Skin epidermis (tissue), 12 donors: ENCODE measurements around the gene CC2D1A.
"Not testable (repeated sequence)": the region's sequence is repeated elsewhere in the genome, so short reads cannot be mapped to it uniquely, and the experiment has no call there.

Experiments used
- H3K27ac ChIP-seq, 21 experiments: fragments of 200-600 bp; sonication (generic) in 11 of 21; one replicate each; pipeline ENCODE4 v1.5.0; 2020; ENCODE audit warnings: mild to moderate bottlenecking in 3 of 21, inconsistent platforms in 2 of 21, moderate library complexity in 2 of 21
- H3K4me3 ChIP-seq, 7 experiments: fragments of 200-600 bp; sonication (generic) in 2 of 7; one replicate each; pipeline ENCODE4 v1.5.0; 2020; ENCODE audit warnings: inconsistent platforms in 2 of 7, mild to moderate bottlenecking in 2 of 7, moderate library complexity in 1 of 7

CC2D1A gene

DNA sequence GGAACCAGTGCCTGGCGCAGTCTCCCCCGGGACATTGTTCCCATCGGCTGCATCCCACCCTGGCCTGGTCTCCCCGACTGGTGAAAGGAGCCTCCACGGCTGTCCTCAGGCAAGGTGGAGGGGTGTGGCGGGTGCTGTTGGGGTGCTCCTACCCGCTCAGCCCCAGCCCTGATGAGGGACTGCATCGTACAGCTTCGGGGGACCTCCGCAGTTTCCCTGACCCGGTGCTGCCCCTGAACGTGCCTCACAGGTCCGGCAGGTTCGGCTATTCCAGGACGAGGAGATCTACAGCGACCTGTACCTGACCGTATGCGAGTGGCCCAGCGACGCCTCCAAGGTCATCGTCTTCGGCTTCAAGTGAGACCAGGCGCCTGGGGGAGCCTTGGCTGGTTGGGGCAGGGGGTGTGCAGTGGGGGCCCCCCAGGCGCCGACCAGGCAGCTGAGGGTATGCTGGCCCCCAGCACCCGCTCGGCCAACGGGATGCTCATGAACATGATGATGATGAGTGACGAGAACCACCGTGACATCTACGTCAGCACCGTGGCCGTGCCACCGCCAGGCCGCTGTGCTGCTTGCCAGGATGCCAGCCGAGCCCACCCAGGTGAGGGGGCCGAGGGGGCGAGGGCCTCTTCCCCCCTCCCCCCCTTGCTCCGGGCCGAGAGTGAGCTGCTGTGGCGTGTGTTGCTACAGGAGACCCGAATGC is 49.8 kb downstream of the CC2D1A start:
- Histone ChIP-seq H3K4me3 (no peak overlapping the region), H3K27ac (no peak overlapping the region)

GRCh38 chr19:13956365-13956744 is 50.4 kb downstream of the CC2D1A start:
- H3K4me3 ChIP-seq, result no peak overlapping the region
- H3K27ac ChIP-seq, result no peak overlapping the region

GRCh38 chr19:13957051-13957450 is 51.0 kb downstream of the CC2D1A start:
- Histone ChIP-seq H3K4me3 (no peak overlapping the region), H3K27ac (no peak overlapping the region)

- Histone ChIP-seq H3K27ac (no peak overlapping the region), H3K4me3 (no peak overlapping the region)
Observed at GRCh38 chr19:13958043-13958442, 52.0 kb downstream of the CC2D1A start.

DNA sequence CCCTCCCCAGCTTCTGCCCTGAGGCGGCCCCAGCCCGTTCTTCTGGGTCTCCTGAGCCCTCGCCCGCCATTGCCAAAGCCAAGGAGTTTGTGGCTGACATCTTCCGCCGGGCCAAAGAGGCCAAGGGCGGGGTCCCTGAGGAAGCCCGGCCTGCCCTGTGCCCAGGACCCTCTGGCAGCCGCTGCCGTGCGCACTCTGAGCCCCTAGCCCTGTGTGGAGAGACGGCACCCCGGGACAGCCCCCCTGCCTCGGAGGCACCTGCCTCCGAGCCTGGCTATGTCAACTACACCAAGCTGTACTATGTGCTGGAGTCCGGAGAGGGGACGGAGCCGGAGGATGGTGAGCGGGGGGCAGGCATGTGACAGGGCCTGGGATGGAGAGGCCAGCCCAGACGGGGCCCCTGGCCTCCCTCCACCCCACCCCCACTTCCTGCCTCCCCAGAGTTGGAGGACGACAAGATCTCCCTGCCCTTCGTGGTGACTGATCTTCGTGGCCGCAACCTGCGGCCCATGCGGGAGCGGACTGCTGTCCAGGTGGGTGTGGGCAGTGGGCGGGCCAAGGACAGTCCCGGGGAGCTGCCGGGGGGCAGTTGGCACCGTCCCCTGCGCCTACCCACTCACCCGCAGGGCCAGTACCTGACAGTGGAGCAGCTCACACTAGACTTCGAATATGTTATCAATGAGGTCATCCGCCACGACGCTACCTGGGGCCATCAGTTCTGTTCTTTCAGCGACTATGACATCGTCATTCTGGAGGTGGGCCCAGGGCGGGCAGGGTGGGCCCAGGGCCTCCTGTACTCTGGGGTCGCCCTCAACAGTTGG is 53.4 kb downstream of the CC2D1A start:
- Histone ChIP-seq H3K4me3 (no peak overlapping the region), H3K27ac (no peak overlapping the region)

DNA sequence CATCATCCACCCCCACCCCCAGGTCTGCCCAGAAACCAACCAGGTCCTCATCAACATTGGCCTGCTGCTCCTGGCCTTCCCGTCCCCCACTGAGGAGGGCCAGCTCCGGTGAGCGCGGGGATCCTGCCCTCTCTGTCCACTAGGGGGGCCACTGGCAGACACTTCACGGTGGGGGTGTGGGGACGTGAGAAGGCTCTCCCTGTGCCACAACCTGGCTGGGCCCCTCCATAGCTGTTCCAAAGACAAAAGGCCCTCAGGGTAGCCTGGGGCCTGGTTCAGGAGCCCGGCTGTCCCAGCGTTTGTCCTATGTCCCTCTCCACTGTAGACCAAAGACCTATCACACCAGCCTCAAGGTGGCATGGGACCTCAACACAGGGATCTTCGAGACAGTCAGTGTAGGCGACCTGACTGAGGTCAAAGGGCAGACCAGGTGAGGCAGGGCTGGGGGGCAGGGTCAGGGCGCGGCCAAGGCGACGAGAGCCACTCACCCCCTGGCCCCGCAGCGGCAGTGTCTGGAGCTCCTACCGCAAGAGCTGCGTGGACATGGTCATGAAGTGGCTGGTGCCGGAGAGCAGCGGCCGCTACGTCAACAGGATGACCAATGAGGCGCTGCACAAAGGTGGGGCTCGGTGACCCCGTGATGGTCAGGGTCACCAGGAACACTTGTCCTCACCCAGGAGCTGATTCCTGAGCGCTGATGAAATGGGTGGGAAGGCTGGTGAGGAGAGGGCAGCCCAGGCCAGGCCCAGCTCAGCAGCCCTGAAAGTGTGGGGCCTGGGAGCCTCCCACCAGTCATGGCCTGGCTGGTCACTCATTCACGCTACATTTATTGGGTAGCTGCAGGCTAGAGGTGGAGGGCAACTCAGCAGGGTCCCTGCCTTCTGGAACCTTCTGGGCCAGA is 54.2 kb downstream of the CC2D1A start:
- no peak overlapping the region for H3K27ac ChIP-seq

DNA sequence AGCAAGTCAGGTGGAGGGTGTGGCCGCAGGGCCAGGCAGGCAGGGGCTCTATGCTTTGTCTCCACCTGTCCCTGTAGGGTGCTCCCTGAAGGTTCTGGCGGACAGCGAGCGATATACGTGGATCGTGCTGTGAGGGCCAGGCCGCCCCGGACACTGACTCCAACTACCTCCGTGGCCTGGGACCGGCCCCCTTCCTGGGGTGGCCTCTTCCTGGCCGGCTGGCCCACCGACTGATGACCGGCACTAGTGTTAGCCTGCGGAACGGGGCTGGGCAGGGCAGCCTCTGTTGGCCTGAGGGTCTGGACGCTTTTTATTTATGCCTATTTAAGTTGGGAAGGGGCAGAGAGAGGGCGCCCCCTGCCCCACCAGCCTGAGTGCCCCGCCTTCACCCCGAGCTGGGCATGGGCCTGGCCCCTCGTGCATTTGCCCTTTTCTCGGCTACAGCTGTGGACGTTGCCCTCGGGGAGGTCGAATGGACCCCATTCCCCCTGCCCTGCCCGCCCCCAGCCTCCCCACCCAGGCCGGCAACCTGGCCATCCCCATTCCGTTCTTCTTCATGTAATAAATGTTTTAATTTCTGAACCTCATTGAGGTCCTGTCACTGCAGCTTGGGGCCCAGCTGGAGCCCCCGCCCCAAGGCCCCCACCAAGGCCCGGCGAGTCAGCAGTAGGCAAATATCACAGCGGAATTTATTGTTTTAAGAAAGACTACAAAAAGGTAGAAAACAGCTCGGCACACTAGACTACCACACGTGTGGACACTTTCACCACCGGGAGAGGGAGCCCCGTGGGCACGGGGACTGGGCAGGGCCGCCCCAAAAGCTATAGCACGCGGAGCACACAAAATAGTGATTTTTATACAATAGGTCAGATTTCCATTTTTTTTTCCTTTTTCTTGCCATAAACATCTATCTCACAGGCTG is 55.1 kb downstream of the CC2D1A start:
- no peak overlapping the region for H3K4me3 ChIP-seq
- no peak overlapping the region for H3K27ac ChIP-seq

More for the DNA sequence above, 54.2 kb downstream of the CC2D1A start:
- H3K4me3 ChIP-seq, result no peak overlapping the region

DNA sequence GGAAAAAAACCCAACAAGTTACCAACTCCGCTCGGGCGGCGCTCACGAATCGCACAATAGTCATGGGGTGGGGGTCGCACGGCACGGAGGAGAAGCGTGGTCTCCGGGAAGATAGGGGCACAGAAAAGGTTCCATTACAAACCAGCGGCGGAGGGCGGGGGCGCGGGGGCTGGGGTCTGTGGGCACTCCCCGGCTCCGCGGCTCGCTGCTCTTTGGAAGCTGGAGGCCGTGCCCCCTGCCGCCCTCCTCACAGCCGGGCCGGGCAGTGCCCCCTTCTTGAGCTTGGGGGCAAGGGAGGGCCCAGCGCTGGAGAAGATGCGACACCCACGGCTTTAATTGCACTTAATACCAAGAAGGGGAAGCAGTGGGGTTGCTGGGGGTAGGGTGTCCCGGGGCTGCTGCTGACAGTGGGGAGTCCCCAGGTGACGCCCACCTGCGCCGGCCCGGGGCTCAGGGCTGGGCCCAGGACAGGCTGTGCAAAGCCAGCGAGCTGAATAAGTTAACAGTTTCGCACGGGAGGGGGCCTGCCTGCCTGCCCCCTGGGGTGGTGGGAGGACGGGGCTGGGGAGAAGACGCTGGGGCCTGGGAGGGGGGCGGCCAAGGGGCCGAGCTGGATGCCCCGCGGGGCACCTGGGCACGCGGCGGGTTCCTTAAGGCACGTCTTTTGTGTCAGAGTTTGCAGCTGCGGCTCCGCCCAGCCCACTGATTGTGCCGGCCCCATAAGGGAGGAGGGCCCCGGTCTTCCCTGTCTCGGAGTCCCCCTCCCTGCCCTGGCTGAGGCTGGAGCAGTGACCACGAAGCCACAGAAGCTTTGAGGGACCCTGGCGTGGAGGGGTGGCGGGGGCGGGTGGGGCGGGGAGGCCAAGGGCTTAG is 56.1 kb downstream of the CC2D1A start:
- H3K27ac ChIP-seq, result peak overlapping the region in 1 of 21 experiments; percentile 10
- H3K4me3 ChIP-seq, result peak overlapping the region in 1 of 7 experiments; percentile 13

DNA sequence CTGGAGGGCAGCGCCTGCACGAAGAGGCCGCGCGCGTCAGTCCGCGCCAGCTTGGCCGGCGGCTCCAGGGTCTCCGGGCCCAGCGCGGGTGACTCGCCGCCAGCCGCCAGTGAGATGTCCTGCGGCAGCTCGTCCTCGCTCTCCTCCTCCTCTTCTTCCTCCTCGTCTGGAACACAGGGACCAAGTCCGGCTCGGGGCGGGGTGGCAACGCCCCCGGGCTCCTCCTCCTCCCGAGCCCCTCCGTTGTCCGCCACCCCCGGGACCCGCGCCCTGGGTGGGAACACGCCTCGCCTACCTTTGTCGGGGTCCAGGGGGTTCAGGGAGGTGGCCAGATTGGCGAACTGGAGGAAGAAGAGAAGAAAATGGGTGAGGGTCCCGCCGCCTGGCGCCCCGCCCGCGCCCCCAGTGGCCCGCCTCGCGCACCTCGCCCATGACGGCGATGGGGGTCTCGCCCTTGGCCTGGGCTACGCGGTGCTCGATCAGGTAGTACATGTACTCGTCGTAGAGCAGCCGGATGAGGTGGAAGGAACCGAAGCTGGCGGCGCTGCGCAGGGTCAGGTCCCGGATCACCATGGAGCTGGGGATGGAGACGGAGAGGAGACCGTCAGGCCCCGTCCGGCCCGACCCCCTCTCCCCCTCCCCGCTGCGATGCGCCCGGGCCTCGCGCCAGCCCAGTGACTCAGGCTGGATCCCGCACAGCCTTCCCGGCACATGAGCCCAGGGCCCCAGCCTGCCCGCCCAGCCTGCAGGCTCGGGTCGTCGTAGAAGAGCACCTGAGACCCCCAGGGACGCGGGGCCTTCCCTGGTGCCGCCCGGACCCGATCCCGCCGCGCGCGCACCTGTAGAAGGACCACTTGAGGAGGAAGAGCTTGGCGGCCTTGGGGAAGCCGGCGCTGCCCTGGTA is 57.0 kb downstream of the CC2D1A start:
- H3K27ac ChIP-seq, result peak overlapping the region in 3 of 21 experiments; percentile 10 to 52 (median 35)
- peak overlapping the region in 1 of 7 experiments; percentile 13 for H3K4me3 ChIP-seq

DNA sequence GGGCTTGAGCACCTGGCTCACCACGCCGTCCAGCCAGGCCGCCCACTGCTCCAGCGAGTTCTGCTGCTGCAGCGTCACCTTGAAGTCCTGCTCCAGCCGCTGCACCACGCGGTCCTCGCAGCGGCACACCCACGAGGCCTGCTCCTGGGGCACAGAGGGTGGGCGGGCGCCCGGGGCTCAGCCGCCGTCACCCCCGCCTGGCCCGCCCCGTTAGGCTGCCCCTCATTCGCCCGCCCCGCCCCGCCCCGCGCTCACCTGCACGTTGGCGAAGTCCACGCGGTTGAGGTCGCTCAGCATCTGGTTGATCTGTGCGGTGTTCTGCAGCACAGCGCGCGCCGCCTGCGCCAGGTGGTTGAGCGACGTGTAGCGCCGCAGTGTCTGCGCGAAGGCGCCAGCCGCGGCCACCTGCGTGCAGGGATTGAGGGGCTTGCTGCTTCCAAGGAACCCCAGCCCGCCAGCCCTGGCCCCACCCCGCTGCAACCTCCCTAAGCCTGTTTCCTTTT is 57.7 kb downstream of the CC2D1A start:
- no peak overlapping the region for H3K4me3 ChIP-seq
- H3K27ac ChIP-seq, result peak overlapping the region in 1 of 21 experiments; percentile 52

DNA sequence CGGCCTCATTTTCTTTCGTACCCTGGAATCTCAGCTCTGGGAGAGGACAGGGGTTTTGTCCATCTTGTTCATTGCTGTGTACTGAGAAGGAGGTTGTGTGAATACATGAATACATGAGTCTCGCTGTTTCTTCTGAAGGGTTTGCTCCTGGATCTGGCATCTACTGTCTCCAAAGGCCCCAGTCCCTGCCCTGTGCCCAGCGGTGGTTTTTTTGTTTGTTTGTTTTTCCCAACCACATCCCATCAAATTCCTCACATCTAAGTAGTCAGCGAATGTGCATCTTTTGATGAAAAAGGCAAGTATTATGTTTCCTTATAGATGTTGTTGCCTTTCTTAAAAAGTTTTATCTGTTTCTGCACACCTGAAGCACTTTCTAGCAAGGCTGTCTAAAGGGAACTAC is 58.8 kb downstream of the CC2D1A start:
- no peak overlapping the region for H3K27ac ChIP-seq

GRCh38 chr19:13965377-13965896 is 59.4 kb downstream of the CC2D1A start:
- no peak overlapping the region for H3K4me3 ChIP-seq
- no peak overlapping the region for H3K27ac ChIP-seq

More for the DNA sequence above, 58.8 kb downstream of the CC2D1A start:
- no peak overlapping the region for H3K4me3 ChIP-seq

- Histone ChIP-seq H3K4me3 (no peak overlapping the region), H3K27ac (no peak overlapping the region)
Observed at GRCh38 chr19:13965926-13966683, 60.1 kb downstream of the CC2D1A start.

- Histone ChIP-seq H3K27ac (no peak overlapping the region), H3K4me3 (no peak overlapping the region)
Observed at GRCh38 chr19:13966684-13967128, 60.7 kb downstream of the CC2D1A start.

- H3K4me3 ChIP-seq, H3K27ac ChIP-seq: not testable (repeated sequence)
Observed at GRCh38 chr19:13967206-13967605, 61.2 kb downstream of the CC2D1A start.

DNA sequence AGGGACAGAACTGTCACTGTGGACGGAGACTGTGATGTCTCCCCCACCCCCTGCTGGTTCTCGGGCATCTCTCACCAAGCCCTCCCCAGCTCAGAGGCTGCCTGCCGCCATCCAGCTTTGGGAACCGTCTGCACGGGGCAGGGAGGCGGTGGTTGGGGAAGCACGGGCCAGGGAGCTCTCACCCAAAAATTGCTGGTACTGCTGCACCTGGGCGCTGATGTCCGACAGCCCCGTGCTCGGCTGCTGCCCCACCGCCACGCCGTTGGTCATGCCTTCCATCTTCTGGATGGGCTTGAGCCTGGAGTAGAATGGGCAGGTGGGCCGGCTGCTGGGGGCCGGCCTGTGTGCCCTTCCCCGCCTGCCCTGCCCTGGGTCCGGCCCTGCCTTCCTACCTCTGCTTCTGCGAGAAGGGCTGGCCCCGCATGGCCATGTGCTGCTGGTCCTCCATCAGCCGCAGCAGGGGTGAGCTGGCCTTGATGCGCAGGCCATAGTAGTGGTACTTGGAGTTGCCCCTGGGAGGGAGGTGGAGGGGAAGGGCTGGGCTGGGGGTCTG is 62.5 kb downstream of the CC2D1A start:
- Histone ChIP-seq H3K27ac (no peak overlapping the region), H3K4me3 (no peak overlapping the region)
